Cerebellar cortex (tissue), 1 donor: Measurements from ENCODE around the gene PYDC1.
A peak's percentile ranks its signal among the peaks of the same experiment; 100 is the strongest.
"Not testable (repeated sequence)": the region's sequence is repeated elsewhere in the genome, so short reads cannot be mapped to it uniquely, and the experiment has no call there.

Source experiments
- DNase-seq: peaks from one replicate; pipeline ENCODE4 v3.0.0-alpha.2; 2015; ENCODE audit warnings: low spot score

The PYDC1 gene

DNA sequence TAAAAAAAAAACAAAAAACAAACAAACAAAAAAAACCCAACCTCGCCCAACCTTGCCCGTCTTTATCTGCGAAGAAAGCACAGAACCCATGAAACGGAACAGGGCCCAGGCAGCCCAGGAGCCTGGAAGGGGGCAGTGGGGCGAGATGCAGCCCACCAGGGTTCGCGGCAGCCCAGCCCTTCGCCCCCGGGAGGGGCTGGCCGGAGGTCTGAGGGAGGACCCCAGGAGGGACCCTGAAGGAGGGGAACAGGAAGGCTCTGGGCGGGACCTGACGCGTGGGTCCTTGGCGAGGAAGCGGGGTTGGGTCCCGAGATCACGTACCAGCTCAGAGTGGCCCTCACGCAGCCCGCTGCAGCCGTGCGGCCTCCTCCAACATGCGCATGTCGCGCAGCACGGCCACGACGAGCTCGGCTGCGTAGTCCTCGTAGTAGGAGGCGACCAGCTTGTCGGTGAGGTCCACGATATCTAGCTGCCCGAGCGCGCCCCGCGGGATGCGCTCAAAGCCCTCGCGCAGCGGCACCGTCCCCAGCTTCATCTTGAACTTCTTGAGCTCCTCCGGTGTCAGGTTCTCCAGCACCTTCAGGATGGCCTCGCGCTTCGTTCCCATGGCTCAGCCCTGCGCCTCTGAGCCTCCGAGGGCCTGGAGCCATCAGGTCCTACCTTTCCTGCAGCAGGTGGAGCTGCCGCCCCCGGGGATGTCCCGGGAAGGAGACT is at the start of gene PYDC1:
Gene PYDC1 (minus strand): TSS at position 714 of the 714 bp plus-strand sequence. CDS start 107 bp downstream, at position 607.
- DNase-seq, result peak; percentile 55

- DNase-seq, result no peak
These were observed 48.7 kb upstream of the PYDC1 start for GRCh38 chr16:31265329-31266245.

DNA sequence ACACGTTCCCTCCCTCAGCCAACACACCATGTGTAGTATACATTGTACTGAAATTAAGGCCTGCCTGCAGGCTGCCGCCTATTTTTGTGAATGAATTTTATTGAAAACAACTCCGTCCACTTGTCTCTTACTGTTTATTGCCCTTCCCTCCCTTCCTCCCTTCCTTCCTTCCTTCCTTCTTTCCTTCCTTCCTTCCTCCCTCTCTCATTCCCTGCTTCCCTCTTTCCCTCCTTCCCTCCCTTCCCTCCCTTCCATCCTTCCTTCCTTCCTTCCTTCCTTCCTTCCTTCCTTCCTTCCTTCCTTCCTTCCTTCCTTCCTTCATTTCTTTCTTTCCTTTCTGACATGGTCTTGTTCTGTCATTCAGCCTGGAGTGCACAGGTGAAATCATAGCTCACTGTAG is 45.1 kb upstream of the PYDC1 start:
- DNase-seq, result no peak

DNA sequence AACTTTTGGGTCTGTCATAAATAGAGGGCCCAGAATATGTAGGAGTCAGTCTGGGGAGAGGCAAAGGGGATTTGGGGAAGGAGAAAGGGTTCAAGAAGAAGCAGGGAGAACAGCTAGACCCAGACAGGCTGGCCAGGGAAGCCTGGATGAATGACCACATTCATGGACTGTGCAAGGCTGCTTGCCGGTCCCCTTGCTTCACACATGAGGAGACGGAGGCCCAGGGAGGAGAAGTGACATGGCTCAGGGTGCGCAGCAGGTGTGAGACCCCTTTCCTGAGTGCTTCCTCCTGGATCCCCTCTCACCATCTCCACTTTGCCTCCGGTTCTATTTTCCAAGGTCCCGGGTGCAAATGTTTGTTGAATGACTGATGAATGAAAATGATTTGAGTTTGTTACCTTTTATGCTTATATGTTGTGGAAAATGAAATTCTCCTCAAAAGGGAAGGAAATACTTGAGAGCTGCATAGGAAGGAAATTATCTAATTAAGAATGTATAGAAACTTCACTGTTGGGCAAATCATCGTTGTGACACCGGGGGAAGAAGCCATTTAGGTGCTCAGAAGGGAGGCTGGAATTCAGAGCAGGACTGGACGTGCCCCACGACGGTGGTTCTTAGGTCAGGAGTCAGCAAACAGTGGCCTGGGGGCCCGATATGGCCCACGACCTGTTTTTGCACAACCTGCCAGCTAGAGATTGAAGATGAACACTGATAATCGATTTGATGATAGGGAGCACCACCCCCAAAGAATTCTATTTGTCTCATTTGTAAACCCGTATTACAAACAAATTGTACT is 43.4 kb upstream of the PYDC1 start:
- no peak for DNase-seq

- no peak for DNase-seq
These were observed 41.4 kb upstream of the PYDC1 start for GRCh38 chr16:31258366-31258765.

- no peak for DNase-seq
These were observed 39.5 kb upstream of the PYDC1 start for GRCh38 chr16:31256466-31256865.

DNA sequence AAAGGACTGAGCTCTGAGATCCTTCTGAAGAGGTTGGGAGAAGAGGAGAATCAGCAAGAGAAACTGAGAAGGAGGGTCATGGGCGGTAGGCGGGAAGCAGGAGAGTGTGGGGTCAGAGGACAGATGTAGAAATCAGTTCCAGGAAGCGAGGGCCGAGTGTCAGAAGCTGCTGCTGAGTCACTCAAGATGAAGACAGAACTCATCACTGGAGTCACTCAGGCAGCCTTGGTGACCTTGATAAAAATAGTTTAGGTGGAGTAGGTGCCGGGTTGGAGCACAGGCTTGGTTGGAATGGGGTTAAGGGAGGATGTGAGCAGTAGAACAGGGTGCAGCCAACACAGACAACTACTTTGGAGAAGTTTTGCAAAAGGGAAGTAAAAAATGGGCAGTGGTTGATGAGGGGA is 36.7 kb upstream of the PYDC1 start:
- DNase-seq, result no peak

DNA sequence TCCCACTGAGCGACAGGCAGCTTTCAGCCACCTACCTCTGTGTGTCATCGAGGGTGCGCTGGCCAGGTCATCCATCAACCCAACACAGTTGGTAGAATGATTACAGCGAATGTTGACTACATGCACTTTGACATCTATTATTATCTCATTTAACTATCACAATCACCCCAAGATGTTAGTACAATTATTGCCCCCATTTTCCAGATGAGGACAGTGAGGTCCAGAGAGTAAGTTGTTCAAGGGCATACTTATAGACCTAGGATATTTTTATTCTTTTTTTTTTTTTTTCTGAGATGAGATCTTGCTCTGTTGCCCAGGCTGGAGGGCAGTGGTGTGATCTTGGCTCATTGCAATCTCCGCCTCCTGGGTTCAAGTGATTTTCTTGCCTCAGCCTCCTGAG is 34.5 kb upstream of the PYDC1 start:
- DNase-seq, result no peak

DNA sequence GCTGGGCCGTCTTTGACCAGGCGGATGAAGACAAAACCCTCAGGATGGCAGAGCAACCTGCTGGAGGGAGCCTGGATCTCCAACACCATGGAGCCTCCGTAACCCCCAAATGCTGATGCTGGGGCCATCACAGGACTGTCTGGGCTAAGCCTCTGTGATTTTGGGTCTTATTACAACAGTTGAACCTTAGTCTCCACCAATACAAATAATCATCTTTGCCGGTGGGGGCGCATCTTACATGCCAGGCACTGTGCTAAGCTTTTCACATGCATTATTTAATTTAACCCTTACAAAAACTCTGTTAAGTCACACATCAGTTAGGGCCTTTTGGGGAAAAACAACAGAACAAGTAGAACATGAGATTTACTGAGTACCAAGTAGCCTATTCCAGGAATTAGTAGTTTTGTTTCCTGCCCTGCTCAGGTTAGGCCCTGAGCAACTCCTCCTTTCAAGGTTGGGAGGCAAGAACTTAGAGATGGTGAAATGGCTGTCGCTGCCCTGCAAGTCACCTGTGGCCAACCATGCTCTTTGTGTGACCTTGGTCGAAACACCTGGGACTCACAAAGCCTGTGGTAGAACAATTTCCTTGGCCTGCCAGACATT is 33.9 kb upstream of the PYDC1 start:
- no peak for DNase-seq

DNA sequence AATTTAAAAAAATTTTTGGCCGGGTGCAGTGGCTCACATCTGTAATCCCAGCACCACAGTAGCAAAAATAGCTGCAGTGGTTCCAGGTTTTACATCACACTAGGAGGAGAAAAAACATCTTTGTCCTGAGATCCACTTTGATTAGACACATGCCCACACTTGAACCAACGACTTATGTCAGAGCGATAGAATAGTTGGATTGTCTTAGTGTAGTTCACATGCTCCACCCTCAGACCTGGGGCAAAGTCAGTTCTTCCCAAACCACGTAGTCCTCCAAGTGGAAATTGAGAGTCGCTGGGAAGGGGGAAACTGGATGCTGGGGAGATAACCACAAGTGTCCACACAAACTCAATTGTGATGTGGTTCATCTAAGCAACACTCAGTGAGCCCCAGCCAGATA is 31.4 kb upstream of the PYDC1 start:
- no peak for DNase-seq

- no peak for DNase-seq
These were observed 29.4 kb upstream of the PYDC1 start for GRCh38 chr16:31246296-31246695.

DNA sequence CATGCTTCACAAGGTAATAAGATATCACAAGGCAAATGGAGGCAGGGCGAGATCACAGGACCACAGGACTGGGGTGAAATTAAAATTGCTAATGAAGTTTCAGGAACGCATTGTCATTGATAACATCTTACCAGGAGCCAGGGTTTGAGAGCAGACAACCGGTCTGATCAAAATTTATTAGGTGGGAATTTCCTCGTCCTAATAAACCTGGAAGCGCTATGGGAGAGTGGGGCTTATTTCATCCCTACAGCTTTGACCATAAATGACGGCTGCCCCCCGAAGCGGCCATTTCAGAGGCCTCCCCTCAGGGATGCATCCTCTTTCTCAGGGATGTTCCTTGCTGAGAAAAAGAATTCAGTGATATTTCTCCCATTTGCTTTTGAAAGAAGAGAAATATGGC is 28.7 kb upstream of the PYDC1 start:
- not testable (repeated sequence) for DNase-seq

DNA sequence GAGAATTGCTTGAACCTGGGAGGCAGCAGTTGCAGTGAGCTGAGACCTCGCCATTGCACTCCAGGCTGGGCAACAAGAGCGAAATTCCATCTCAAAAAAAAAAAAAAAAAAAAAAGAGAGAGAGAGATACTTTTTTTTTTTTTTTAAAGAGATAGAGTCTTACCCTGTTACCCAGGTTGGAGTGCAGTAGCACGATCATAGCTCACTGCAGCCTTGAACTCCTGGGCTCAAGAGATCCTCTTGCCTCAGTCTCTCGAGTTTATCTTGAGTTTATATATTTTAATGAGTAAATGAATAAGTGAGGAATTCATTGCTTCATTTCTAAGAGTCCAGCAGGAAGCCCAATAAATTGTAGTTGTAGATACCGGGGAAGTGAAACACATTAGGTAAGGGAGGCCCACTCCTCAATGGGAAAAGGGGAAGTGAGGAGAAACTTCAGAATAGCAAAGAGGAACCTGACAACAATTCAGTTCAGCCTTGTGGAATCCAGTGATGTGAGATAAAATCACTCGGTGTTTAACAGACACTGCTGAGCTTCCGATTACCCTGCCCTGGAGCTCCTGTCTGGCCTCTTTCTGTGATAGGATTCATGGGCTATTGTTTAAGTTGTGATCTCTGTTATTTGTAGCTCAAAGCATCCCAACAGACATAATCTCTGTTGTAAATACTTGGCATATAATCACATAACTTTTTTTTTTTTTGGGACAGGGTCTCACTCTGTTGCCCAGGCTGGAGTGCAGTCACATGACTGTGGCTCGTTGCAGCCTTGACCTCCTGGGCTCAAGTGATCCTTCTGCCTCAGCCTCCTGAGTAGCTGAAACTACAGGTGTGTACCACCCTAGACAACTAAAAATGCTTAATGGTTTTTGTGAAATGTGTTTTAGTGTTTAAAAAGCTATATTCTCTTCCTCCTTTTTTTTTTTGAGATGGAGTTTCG is 27.1 kb upstream of the PYDC1 start:
- no peak for DNase-seq

- no peak for DNase-seq
These were observed 25.3 kb upstream of the PYDC1 start for GRCh38 chr16:31242206-31242605.

DNA sequence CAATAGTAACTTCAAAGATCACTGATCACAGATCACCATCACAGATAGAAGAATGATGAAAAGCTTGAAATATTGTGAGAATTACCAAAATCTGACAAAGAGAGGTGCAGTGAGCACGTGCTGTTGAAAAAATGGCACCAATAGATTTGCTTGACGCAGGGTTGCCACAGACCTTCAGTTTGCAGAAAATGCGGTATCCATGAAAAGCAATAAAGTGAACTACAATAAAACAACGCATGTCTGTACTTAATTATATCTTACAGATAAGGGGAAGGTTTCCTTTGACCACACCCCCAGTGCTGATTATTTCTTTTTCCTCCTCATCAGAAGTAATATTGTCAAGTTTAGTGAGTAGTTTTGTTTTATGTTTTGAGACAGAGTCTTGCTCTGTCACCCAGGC is 21.1 kb upstream of the PYDC1 start:
- DNase-seq, result no peak

DNA sequence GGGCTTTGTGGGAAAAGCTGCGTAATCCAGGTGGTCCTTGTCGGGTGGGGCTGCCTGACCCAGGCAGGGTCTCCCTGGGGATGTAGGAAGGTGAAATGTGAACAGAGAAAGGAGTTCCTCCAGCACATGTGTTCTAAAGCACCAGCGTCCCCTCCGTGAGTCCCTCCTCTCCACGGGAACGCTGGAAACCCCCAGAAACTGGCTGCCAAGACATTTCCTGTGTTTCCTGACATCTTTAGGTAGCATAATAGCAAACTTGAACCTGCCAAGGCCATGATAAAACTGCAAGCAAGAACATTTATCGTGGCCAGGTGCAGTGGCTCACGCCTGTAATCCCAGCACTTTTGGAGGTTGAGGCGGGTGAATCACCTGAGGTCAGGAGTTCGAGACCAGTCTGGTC is 12.6 kb upstream of the PYDC1 start:
- no peak for DNase-seq

- DNase-seq, result no peak
These were observed 11.3 kb upstream of the PYDC1 start for GRCh38 chr16:31228206-31228605.

DNA sequence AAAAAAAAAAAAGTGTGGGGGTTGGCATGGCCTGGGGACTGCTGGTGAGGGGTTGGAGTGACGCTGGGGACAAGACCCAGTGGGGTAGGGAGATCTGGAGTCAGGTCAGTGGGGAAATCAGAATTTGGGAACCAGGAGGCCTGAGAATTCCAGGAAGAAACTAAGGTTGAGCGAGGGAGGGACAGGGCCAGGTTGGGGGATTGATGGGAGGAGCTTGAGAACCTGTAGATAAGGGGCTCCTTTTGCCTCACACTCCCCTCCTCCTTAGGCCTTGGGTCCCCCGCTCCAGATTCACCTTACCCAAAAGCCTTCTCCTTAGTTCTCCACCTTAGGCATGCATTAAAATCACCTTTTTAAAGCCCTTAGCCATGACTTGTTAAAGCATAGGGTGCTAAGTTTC is 8.3 kb upstream of the PYDC1 start:
- DNase-seq, result no peak

- no peak for DNase-seq
These were observed 7.4 kb upstream of the PYDC1 start for GRCh38 chr16:31224092-31224955.

DNA sequence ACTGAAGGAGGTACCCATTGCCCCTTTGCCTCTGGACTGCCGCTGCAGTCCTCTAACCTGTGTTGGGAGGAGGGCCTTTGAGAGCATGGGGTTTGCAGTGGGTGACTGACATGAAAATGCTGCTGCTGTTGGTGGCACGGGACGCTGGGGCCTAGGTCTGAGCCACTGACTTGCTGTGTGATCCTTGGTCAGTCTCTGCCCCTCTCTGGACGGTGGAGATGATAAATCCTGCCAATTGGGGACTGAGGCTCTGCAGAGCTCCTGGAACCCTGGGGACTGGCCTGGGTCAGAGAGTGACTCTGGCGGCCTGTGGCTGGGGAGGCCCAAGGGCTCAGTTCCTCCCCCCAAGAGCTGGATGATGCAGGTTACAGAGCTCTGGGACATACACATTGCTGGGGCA is 6.1 kb upstream of the PYDC1 start:
- no peak for DNase-seq
